Cardiac fibroblast (primary cell): ENCODE measurements around the gene PRR7.
A peak's percentile ranks its signal among the peaks of the same experiment; 100 is the strongest.

Source experiments
- DNase-seq, 2 donors: peaks; one replicate each; pipeline versions ENCODE4 v3.0.0 to v3.0.0-alpha.2; 2010; ENCODE audit warnings: low read depth in 2 of 2
- H3K4me3 ChIP-seq, 2 donors: replicated peaks in 1 of 2; 1 replicate in 1 of 2; 2 replicates in 1 of 2; pipeline ENCODE4 v1.5.1; 2011; ENCODE audit warnings: low read depth in 2 of 2, low read length in 2 of 2, mild to moderate bottlenecking in 2 of 2, moderate library complexity in 1 of 2
- CTCF ChIP-seq: IDR thresholded peaks from one replicate; pipeline ENCODE4 v1.5.1; 2011; ENCODE audit warnings: low read depth, mild to moderate bottlenecking, low read length, inconsistent platforms

The PRR7 gene

GRCh38 chr5:177449140-177450061 lies 2.8 kb downstream of the PRR7 start:
- TF ChIP-seq CTCF = no peak
- no peak overlapping the region for H3K4me3 ChIP-seq
- no peak for DNase-seq

DNA sequence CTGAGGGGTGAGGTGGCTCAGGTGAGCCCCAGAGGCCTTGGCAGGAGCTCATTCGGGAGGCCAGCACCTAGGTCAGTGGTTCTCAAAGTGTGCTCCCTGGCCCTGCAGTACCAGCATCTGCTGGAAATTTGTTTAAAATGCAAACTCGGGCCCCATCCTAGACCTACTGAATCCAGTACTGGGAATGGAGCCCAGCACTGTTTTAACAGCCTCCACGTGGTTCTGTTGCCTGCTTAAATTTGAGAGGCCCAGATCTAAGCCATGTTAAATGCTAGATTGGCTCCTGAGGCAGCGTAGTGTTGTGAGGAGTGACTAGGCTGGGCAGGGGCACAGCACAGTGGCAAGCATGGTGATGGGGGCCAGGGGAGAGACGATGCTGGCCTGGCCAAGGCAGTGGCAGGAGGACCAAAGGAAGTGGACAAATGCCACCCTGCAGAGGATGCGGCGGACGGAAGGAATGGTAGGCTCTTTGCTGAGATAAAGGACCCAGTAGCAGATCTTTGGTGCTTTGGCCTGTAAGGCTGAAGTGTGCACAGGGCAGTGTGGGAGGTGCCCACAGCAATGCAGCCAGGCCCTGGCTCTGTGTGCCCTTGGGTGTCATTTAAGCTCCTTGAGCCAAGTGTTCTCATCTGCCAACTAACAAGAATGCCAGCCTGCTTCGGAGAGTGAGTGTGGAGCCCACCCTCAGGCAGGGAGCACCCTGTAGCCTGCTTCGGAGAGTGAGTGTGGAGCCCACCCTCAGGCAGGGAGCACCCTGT lies 4.2 kb downstream of the PRR7 start:
- no peak for TF ChIP-seq CTCF
- no peak overlapping the region for H3K4me3 ChIP-seq
- DNase-seq = no peak

- DNase-seq = no peak
- TF ChIP-seq CTCF = no peak
- no peak overlapping the region for H3K4me3 ChIP-seq
Measured at GRCh38 chr5:177452688-177453638, 6.3 kb downstream of the PRR7 start.

DNA sequence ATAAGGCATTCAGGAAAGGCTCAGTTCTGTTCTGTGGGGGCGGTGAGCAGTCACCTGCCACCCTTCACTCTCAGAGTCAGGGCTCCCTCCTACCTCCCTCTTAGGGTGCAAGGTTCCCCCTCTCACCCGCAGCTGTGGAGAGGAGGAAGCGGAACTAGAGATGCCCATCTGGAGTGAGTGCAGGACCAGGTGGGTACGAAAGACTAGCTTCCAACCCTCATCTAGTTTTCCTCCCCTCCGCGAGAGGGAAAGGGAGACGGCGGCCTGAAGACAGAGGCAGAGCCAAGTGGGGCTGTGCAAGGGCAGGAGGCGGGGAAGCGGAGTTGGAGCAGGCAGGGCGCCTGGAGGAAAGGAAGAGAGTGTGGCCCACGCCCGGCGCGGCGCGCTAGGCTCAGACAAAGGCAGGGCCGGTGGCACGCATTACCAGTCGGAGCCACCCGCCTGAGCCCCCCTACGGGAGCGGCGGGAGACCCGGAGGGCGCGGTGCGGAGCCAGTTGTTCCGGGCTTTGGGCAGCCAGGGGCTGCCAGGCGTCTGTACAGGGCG lies 7.3 kb downstream of the PRR7 start:
- no peak for TF ChIP-seq CTCF
- H3K4me3 ChIP-seq = peak overlapping the region; percentile 24 to 26
- DNase-seq = peak in 1 of 2 donors; percentile 45

- peak; percentile 89 for DNase-seq
- peak; percentile 51 for TF ChIP-seq CTCF
Measured at GRCh38 chr5:177454397-177455035, 7.9 kb downstream of the PRR7 start.

More at GRCh38 chr5:177454397-177455035, 7.9 kb downstream of the PRR7 start:
- peak overlapping the region; percentile 45 to 49 for H3K4me3 ChIP-seq
